Renal cortex interstitium (tissue), 15 donors: ENCODE measurements around the gene PABPC1L. TPM values are rescaled to one million over a fixed set of nuclear protein-coding genes. Genes with fewer than 3 reads are reported as not detected.
"Not testable (repeated sequence)": the region's sequence is repeated elsewhere in the genome, so short reads cannot be mapped to it uniquely, and the experiment has no call there.

Source experiments
- DNase-seq, 11 donors: peaks; one replicate each; pipeline ENCODE4 v3.0.0-alpha.2; 2013; ENCODE audit warnings: low read depth in 9 of 11, low spot score in 4 of 11; ENCODE audit errors: extremely low read depth in 1 of 11
- long read RNA-seq, 16 experiments: transcript quantifications; one replicate each; lab custom pipeline, GENCODE V29; 2026
- polyA plus RNA-seq, 3 donors: library from polyadenylated mRNA; unstranded; fragments of 120-200 nt; gene quantifications; one replicate each; pipeline ENCODE4 v1.2.1, GENCODE V29; 2013; ENCODE audit not compliant: insufficient read length in 3 of 3

PABPC1L gene
- polyA plus RNA-seq: 100 to 1,000 TPM in 1 of 3 donors, 10 to 100 TPM in 2; 59.6 to 104 (median 62.8) TPM
- long read RNA-seq, donor 1, partial matches to known transcripts: 0 of 5 reads
- long read RNA-seq, donor 1, other reads (novel, unspliced or antisense): 0 of 5 reads
- long read RNA-seq, donor 2, partial matches to known transcripts: 0 of 1 reads
- long read RNA-seq, donor 2, other reads (novel, unspliced or antisense): 0 of 1 reads
- long read RNA-seq, donor 3, partial matches to known transcripts: 44 of 68 reads
- long read RNA-seq, donor 3, other reads (novel, unspliced or antisense): 20 of 68 reads
- long read RNA-seq, donor 4, transcript PABPC1L-202 (8 exons, 1,263 nt): major isoform, 6 of 12 reads
- long read RNA-seq, donor 4, transcript PABPC1L-207 (6 exons, 2,223 nt): minor isoform, 5 of 12 reads
- long read RNA-seq, donor 4, partial matches to known transcripts: 0 of 12 reads
- long read RNA-seq, donor 4, other reads (novel, unspliced or antisense): 0 of 12 reads
- long read RNA-seq, donor 5, transcript PABPC1L-202 (8 exons, 1,263 nt): minor isoform, 9 of 166 reads
- long read RNA-seq, donor 5, transcript PABPC1L-207 (6 exons, 2,223 nt): major isoform, 14 of 166 reads
- long read RNA-seq, donor 5, partial matches to known transcripts: 139 of 166 reads
- long read RNA-seq, donor 5, other reads (novel, unspliced or antisense): 0 of 166 reads
- long read RNA-seq, donor 6, transcript PABPC1L-202 (8 exons, 1,263 nt): major isoform, 11 of 61 reads
- long read RNA-seq, donor 6, transcript PABPC1L-207 (6 exons, 2,223 nt): minor isoform, 7 of 61 reads
- long read RNA-seq, donor 6, partial matches to known transcripts: 31 of 61 reads
- long read RNA-seq, donor 6, other reads (novel, unspliced or antisense): 10 of 61 reads
- long read RNA-seq, donor 7, partial matches to known transcripts: 10 of 66 reads
- long read RNA-seq, donor 7, other reads (novel, unspliced or antisense): 53 of 66 reads
- long read RNA-seq, donor 8, transcript PABPC1L-202 (8 exons, 1,263 nt): major isoform, 7 of 18 reads
- long read RNA-seq, donor 8, transcript PABPC1L-207 (6 exons, 2,223 nt): minor isoform, 6 of 18 reads
- long read RNA-seq, donor 8, partial matches to known transcripts: 0 of 18 reads
- long read RNA-seq, donor 8, other reads (novel, unspliced or antisense): 0 of 18 reads
- long read RNA-seq, donor 9, partial matches to known transcripts: 27 of 45 reads
- long read RNA-seq, donor 9, other reads (novel, unspliced or antisense): 14 of 45 reads
- long read RNA-seq, donor 10, partial matches to known transcripts: 0 of 3 reads
- long read RNA-seq, donor 10, other reads (novel, unspliced or antisense): 0 of 3 reads
- long read RNA-seq, donor 11, partial matches to known transcripts: 46 of 67 reads
- long read RNA-seq, donor 11, other reads (novel, unspliced or antisense): 20 of 67 reads
- long read RNA-seq, donor 12, partial matches to known transcripts: 0 of 5 reads
- long read RNA-seq, donor 12, other reads (novel, unspliced or antisense): 0 of 5 reads
- long read RNA-seq, donor 13, transcript PABPC1L-202 (8 exons, 1,263 nt): major isoform, 5 of 191 reads
- long read RNA-seq, donor 13, partial matches to known transcripts: 140 of 191 reads
- long read RNA-seq, donor 13, other reads (novel, unspliced or antisense): 45 of 191 reads
- long read RNA-seq, donor 14, partial matches to known transcripts: 0 of 5 reads
- long read RNA-seq, donor 14, other reads (novel, unspliced or antisense): 0 of 5 reads
- long read RNA-seq, donor 15, partial matches to known transcripts: 13 of 22 reads
- long read RNA-seq, donor 15, other reads (novel, unspliced or antisense): 5 of 22 reads
- long read RNA-seq, donor 16, transcript PABPC1L-207 (6 exons, 2,223 nt): major isoform, 14 of 28 reads
- long read RNA-seq, donor 16, transcript PABPC1L-202 (8 exons, 1,263 nt): minor isoform, 11 of 28 reads
- long read RNA-seq, donor 16, partial matches to known transcripts: 0 of 28 reads
- long read RNA-seq, donor 16, other reads (novel, unspliced or antisense): 0 of 28 reads

- DNase-seq: peak in 7 of 11 donors; percentile 43 to 67 (median 51)
Measured at GRCh38 chr20:44909872-44910689, at the start of gene PABPC1L. Gene PABPC1L (plus strand): TSS chr20:44910060. CDS start chr20:44910144, 84 bp downstream.

- no peak for DNase-seq
Measured at GRCh38 chr20:44861531-44862006, 48.3 kb upstream of the PABPC1L start.

GRCh38 chr20:44862286-44862685 is 47.6 kb upstream of the PABPC1L start:
- no peak for DNase-seq

- DNase-seq: not testable (repeated sequence)
Measured at GRCh38 chr20:44863365-44864084, 46.3 kb upstream of the PABPC1L start.

GRCh38 chr20:44864493-44864892 is 45.4 kb upstream of the PABPC1L start:
- DNase-seq: not testable (repeated sequence)

GRCh38 chr20:44866703-44867335 is 43.0 kb upstream of the PABPC1L start:
- DNase-seq: no peak

GRCh38 chr20:44869471-44869870 is 40.4 kb upstream of the PABPC1L start:
- no peak for DNase-seq

- not testable (repeated sequence) for DNase-seq
Measured at GRCh38 chr20:44882360-44882759, 27.5 kb upstream of the PABPC1L start.

GRCh38 chr20:44883214-44883902 is 26.5 kb upstream of the PABPC1L start:
- no peak for DNase-seq

- DNase-seq: peak in 2 of 11 donors; percentile 27 to 33
Measured at GRCh38 chr20:44884907-44885391, 24.9 kb upstream of the PABPC1L start.

GRCh38 chr20:44885392-44886265 is 24.2 kb upstream of the PABPC1L start, which contains the start of gene YWHAB:
Gene YWHAB (plus strand): TSS chr20:44885705. CDS start chr20:44901534, 15,829 bp downstream.
- peak; percentile 92 to 99 (median 97) for DNase-seq

GRCh38 chr20:44886266-44886651 is 23.6 kb upstream of the PABPC1L start:
- no peak for DNase-seq

GRCh38 chr20:44886828-44887227 is 23.0 kb upstream of the PABPC1L start:
- DNase-seq: no peak

- no peak for DNase-seq
Measured at GRCh38 chr20:44887466-44887865, 22.4 kb upstream of the PABPC1L start.
